Prostate gland (tissue), 2 donors: ENCODE data around the gene P2RY8. TPM values are rescaled to one million over a fixed set of nuclear protein-coding genes. Genes with fewer than 3 reads are reported as not detected.

Experiments used
- DNase-seq: peaks from one replicate; pipeline ENCODE4 v3.0.0-alpha.2; 2019; ENCODE audit warnings: low spot score
- H3K27ac ChIP-seq, 2 donors: fragments of 200-600 bp; sonication (generic); 2 replicates each; pipeline ENCODE4 v1.5.1; 2017 to 2019
- H3K27me3 ChIP-seq: fragments of 200-600 bp; sonication (generic); replicated peaks from 2 replicates; pipeline ENCODE4 v1.5.1; 2019; ENCODE audit not compliant: insufficient read depth
- H3K36me3 ChIP-seq, 2 donors: fragments of 200-600 bp; sonication (generic); 1 replicate in 1 of 2; 2 replicates in 1 of 2; pipeline versions ENCODE4 v1.5.1 to v1.8.1; 2017 to 2019
- H3K4me1 ChIP-seq: fragments of 200-600 bp; sonication (generic); replicated peaks from 2 replicates; pipeline ENCODE4 v1.5.1; 2019
- H3K4me3 ChIP-seq, 2 donors: fragments of 200-600 bp; sonication (generic); 2 replicates each; pipeline ENCODE4 v1.5.1; 2017 to 2019
- H3K9me3 ChIP-seq: fragments of 200-600 bp; sonication (generic); 2 replicates; pipeline ENCODE4 v1.5.1; 2017
- POLR2A ChIP-seq: fragments of 450-650 bp; IDR thresholded peaks from one replicate; pipeline ENCODE4 v1.6.1; 2016; ENCODE audit warnings: antibody characterized with exemption, mild to moderate bottlenecking
- POLR2AphosphoS5 ChIP-seq: sonication (generic); formaldehyde crosslinking; IDR thresholded peaks from one replicate; pipeline ENCODE4 v1.6.1; 2017; ENCODE audit warnings: antibody characterized with exemption
- WGBS: methylation state at CpG from one replicate; pipeline ENCODE4 v1.1.5; 2018; 5-methylcytosine and 5-hydroxymethylcytosine counted together
- intact Hi-C: fragments of 100-400 bp; cut with DNase I; formaldehyde crosslinking; loops from one replicate; pipeline ENCODE4 v1.14.2; 2022
- total RNA-seq, 2 donors: library from RNA; depleted of rRNA; stranded (reverse); fragments of >200 nt; gene quantifications; one replicate each; pipeline ENCODE4 v1.1.0, GENCODE V29; 2016
- TF ChIP-seq, protein P1 (sequence below), 4 experiments: fragments of 200-600 bp in 2 of 4; fragments of 450-650 bp in 2 of 4; sonication (generic) in 2 of 4; IDR thresholded peaks; 1 replicate in 3 of 4; 2 replicates in 1 of 4; pipeline ENCODE4 v1.5.1; 2016 to 2019; ENCODE audit warnings: antibody characterized with exemption in 4 of 4, mild to moderate bottlenecking in 2 of 4, moderate library complexity in 2 of 4

The P2RY8 gene
- total RNA-seq, 2 donors from 2014 or later, result 0.59 to 1.8 TPM

DNA sequence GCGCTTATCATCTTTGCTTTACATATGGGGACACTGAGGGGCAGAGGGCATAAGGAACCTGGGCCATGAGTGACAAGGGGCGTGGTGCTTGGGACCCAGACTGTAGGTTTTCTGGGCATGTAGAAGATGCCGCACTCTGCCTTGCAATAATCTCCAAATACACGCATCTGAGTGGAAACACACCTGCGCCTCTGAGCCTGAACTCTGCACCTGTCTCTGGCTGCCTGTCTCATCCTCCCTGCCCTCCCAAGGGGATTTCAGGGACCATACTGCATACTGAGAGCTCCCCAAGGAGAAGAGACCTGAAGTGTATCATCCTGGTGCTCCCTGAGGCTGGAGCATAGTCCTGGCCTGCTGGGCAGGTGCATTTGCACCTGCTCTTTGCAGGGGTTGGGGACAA, 49.6 kb downstream of the P2RY8 start:
- intact Hi-C loops, result no loop called here
- Histone ChIP-seq H3K9me3 (no peaks in the 10 kb centered on the region), H3K4me3 (no peak overlapping the region), H3K27me3 (no peaks in the 10 kb centered on the region), H3K4me1 (no peaks in the 10 kb centered on the region), H3K36me3 (no peaks in the 10 kb centered on the region), H3K27ac (no peak overlapping the region)
- DNase-seq, result no peak
- 91% methylated on average over 5 of the region's 5 CpGs for WGBS
- TF ChIP-seq, protein P1, sequence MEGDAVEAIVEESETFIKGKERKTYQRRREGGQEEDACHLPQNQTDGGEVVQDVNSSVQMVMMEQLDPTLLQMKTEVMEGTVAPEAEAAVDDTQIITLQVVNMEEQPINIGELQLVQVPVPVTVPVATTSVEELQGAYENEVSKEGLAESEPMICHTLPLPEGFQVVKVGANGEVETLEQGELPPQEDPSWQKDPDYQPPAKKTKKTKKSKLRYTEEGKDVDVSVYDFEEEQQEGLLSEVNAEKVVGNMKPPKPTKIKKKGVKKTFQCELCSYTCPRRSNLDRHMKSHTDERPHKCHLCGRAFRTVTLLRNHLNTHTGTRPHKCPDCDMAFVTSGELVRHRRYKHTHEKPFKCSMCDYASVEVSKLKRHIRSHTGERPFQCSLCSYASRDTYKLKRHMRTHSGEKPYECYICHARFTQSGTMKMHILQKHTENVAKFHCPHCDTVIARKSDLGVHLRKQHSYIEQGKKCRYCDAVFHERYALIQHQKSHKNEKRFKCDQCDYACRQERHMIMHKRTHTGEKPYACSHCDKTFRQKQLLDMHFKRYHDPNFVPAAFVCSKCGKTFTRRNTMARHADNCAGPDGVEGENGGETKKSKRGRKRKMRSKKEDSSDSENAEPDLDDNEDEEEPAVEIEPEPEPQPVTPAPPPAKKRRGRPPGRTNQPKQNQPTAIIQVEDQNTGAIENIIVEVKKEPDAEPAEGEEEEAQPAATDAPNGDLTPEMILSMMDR (IDR thresholded peaks at IDR 0.05), result no peak
- no peak for TF ChIP-seq POLR2AphosphoS5
- TF ChIP-seq POLR2A, result no peak

DNA sequence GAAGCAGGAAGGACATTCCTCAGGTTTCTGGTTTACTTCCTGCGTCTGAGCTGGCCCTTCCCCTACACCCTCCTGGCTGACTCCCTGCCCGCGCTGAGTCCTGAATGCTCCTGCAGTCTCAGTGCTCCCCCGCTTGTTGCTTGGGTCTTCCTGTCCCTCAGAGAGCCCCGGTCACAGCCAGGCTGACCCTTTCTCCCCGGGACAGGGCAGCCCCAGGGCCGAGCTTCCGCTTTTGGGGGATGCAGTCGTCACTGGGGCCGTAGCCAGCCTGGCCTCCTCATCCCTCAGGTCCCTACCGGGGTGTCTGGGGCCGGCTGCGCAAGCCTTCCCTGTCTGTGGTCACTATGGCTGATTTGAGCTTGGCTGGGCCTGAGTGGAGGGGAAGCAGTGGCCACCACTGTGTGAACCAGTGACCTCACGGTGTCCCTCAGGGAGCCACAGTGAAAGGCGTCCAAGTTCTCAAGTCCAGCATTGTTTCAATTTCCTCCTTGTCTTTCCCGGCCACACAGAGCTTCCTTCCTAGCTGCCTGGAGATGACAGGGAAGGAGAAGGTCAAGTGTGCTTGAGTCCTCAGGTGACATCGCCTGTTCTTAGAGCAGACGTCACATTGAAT, 50.1 kb downstream of the P2RY8 start:
- H3K36me3 ChIP-seq, result no peaks in the 10 kb centered on the region
- H3K27me3 ChIP-seq, result no peaks in the 10 kb centered on the region
- H3K4me1 ChIP-seq, result no peaks in the 10 kb centered on the region
- no peak overlapping the region for H3K27ac ChIP-seq
- intact Hi-C loops, result no loop called here
- no peaks in the 10 kb centered on the region for H3K9me3 ChIP-seq
- WGBS, result 63% methylated on average over 17 of the region's 18 CpGs
- no peak overlapping the region for H3K4me3 ChIP-seq
- TF ChIP-seq POLR2A (no peak), POLR2AphosphoS5 (no peak)
- TF ChIP-seq, protein P1 (IDR thresholded peaks at IDR 0.05), result no peak
- DNase-seq, result no peak

DNA sequence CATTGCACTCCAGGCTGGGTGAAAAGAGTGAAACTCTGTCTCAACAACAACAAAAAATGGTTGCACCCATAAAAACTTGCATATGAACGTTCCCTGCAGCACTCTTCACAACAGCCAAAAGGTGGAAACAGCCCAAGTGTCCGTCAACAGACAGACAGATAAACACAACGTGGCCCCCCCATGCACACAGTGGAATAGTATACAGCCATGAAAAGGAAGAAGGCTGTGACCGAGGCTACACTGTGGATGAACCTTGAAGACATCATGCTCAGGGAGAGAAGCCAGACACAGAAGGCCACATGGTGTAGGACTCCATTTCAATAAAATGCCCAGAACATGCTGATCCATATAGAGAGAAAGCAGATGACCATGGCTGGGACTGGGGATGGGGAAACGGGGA, 50.8 kb downstream of the P2RY8 start:
- H3K9me3 ChIP-seq, result no peaks in the 10 kb centered on the region
- no peak for TF ChIP-seq POLR2A
- TF ChIP-seq, protein P1 (IDR thresholded peaks at IDR 0.05), result no peak
- TF ChIP-seq POLR2AphosphoS5, result no peak
- no peaks in the 10 kb centered on the region for H3K4me1 ChIP-seq
- no peak overlapping the region for H3K4me3 ChIP-seq
- intact Hi-C loops, result no loop called here
- no peaks in the 10 kb centered on the region for H3K36me3 ChIP-seq
- no peak overlapping the region for H3K27ac ChIP-seq
- WGBS, result 83% methylated on average over 5 of the region's 5 CpGs
- H3K27me3 ChIP-seq, result no peaks in the 10 kb centered on the region
- no peak for DNase-seq

DNA sequence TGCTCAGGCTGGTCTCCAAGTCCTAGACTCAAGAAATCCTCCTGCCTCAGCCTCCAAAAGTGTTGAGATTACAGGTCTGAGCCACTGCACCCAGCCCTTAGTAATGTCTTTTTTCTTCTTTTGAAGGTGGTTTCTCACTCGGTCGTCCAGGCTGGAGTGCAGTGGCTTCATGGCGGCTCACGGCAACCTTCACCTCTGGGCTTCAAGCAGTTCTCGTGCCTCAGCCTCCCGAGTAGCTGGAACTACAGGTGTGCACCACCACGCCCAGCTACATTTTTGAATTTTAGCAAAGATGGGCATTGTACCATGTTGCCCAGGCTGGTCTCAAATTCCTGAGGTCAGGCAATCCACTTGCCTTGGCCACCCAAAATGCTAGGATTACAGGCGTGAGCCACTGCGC, 52.0 kb downstream of the P2RY8 start:
- no peaks in the 10 kb centered on the region for H3K9me3 ChIP-seq
- DNase-seq, result no peak
- 91% methylated on average over 9 of the region's 9 CpGs for WGBS
- no peaks in the 10 kb centered on the region for H3K36me3 ChIP-seq
- intact Hi-C loops, result no loop called here
- H3K27me3 ChIP-seq, result no peaks in the 10 kb centered on the region
- no peak overlapping the region for H3K4me3 ChIP-seq
- H3K4me1 ChIP-seq, result no peaks in the 10 kb centered on the region
- no peak overlapping the region for H3K27ac ChIP-seq
- TF ChIP-seq, protein P1 (IDR thresholded peaks at IDR 0.05), result no peak
- TF ChIP-seq POLR2AphosphoS5 (no peak), POLR2A (no peak)

DNA sequence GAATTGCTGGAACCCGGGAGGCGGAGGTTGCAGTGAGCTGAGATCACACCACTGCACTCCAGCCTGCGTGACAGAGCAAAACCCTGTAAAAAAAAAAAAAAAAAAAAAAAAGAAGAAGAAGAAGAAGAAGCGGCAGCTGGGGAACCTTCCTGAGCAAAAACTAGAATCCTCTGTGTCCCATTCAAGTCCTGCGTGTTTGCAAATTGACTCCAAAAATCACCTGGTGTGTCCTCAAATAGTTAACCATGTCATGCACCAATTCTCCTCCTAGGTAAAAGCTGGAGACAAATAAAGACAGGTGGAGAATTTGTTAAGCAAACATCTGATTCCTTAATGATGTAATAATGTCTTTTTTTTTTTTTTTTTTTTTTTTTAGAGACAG, 52.4 kb downstream of the P2RY8 start:
- Histone ChIP-seq H3K9me3 (no peaks in the 10 kb centered on the region), H3K36me3 (no peaks in the 10 kb centered on the region), H3K27ac (no peak overlapping the region), H3K4me1 (no peaks in the 10 kb centered on the region), H3K27me3 (no peaks in the 10 kb centered on the region), H3K4me3 (no peak overlapping the region)
- DNase-seq, result no peak
- intact Hi-C loops, result no loop called here
- no peak for TF ChIP-seq POLR2A
- TF ChIP-seq, protein P1 (IDR thresholded peaks at IDR 0.05), result no peak
- WGBS, result 81% methylated on average over 5 of the region's 5 CpGs
